Suprapubic skin (tissue), 4 donors: ENCODE data around the gene TCP11L2. TPM values are rescaled to one million over a fixed set of nuclear protein-coding genes. Genes with fewer than 3 reads are reported as not detected.

ENCODE experiments used
- DNase-seq, 2 donors: peaks; one replicate each; pipeline ENCODE4 v3.0.0-alpha.2; 2019; ENCODE audit warnings: low spot score in 2 of 2
- H3K27ac ChIP-seq: fragments of 200-600 bp; sonication (generic); one replicate; pipeline ENCODE4 v1.5.1; 2019
- H3K27me3 ChIP-seq: fragments of 200-600 bp; sonication (generic); one replicate; pipeline ENCODE4 v1.5.1; 2019
- H3K36me3 ChIP-seq: fragments of 200-600 bp; sonication (generic); one replicate; pipeline ENCODE4 v1.5.1; 2019
- H3K4me1 ChIP-seq: fragments of 200-600 bp; sonication (generic); one replicate; pipeline ENCODE4 v1.5.1; 2019
- H3K4me3 ChIP-seq: fragments of 200-600 bp; sonication (generic); one replicate; pipeline ENCODE4 v1.5.1; 2019; ENCODE audit warnings: mild to moderate bottlenecking
- H3K9me3 ChIP-seq: fragments of 200-600 bp; sonication (generic); one replicate; pipeline ENCODE4 v1.5.1; 2019
- CTCF ChIP-seq, 2 donors: fragments of 200-600 bp in 1 of 2; fragments of 450-650 bp in 1 of 2; sonication (generic) in 1 of 2; IDR thresholded peaks; one replicate each; pipeline ENCODE4 v1.5.1; 2016 to 2019; ENCODE audit warnings: antibody characterized with exemption in 2 of 2, mild to moderate bottlenecking in 1 of 2, moderate library complexity in 1 of 2
- EP300 ChIP-seq: sonication (generic); formaldehyde crosslinking; IDR thresholded peaks from one replicate; pipeline ENCODE4 v1.6.1; 2017; ENCODE audit warnings: antibody characterized with exemption
- POLR2A ChIP-seq, 2 donors: fragments of 450-650 bp; IDR thresholded peaks; one replicate each; pipeline ENCODE4 v1.6.1; 2017; ENCODE audit warnings: antibody characterized with exemption in 2 of 2, mild to moderate bottlenecking in 2 of 2, moderate library complexity in 2 of 2
- POLR2AphosphoS5 ChIP-seq, 3 donors: sonication (generic); formaldehyde crosslinking; IDR thresholded peaks; one replicate each; pipeline ENCODE4 v1.6.1; 2017; ENCODE audit warnings: antibody characterized with exemption in 3 of 3
- WGBS: methylation state at CpG from one replicate; pipeline ENCODE4 v1.1.5; 2018; 5-methylcytosine and 5-hydroxymethylcytosine counted together
- total RNA-seq, 4 donors: library from RNA; depleted of rRNA; stranded (reverse); fragments of >200 nt; gene quantifications; one replicate each; pipeline ENCODE4 v1.1.0, GENCODE V29; 2016

TCP11L2 gene
- total RNA-seq, 4 donors from 2014 or later: 38.1 to 70.6 (median 61.2) TPM

- 96% methylated on average over 4 of the region's 4 CpGs for WGBS
- H3K27ac ChIP-seq: no peak overlapping the region
- peaks cover 9% of the 10 kb centered on the region for H3K4me1 ChIP-seq
- no peaks in the 10 kb centered on the region for H3K36me3 ChIP-seq
- H3K27me3 ChIP-seq: no peaks in the 10 kb centered on the region
- TF ChIP-seq POLR2A (IDR thresholded peaks at IDR 0.05): no peak
- no peak for TF ChIP-seq EP300
- no peak for TF ChIP-seq CTCF (IDR thresholded peaks at IDR 0.05)
- TF ChIP-seq POLR2AphosphoS5 (IDR thresholded peaks at IDR 0.05): no peak
- no peaks in the 10 kb centered on the region for H3K9me3 ChIP-seq
- no peak overlapping the region for H3K4me3 ChIP-seq
- DNase-seq: no peak
Measured at GRCh38 chr12:106276032-106276740, 26.3 kb upstream of the TCP11L2 start.

GRCh38 chr12:106280106-106280505 lies 22.4 kb upstream of the TCP11L2 start:
- WGBS: 81% methylated on average over 4 of the region's 4 CpGs
- H3K27ac ChIP-seq: no peak overlapping the region

GRCh38 chr12:106281056-106281782 lies 21.3 kb upstream of the TCP11L2 start:
- DNase-seq: no peak
- WGBS: 90% methylated on average over 3 of the region's 3 CpGs

More at GRCh38 chr12:106280106-106280505, 22.4 kb upstream of the TCP11L2 start:
- no peak for TF ChIP-seq EP300
- no peak overlapping the region for H3K4me3 ChIP-seq
- H3K9me3 ChIP-seq: peaks cover 7% of the 10 kb centered on the region
- H3K36me3 ChIP-seq: no peaks in the 10 kb centered on the region
- no peaks in the 10 kb centered on the region for H3K27me3 ChIP-seq
- DNase-seq: no peak
- peaks cover 12% of the 10 kb centered on the region for H3K4me1 ChIP-seq

DNA sequence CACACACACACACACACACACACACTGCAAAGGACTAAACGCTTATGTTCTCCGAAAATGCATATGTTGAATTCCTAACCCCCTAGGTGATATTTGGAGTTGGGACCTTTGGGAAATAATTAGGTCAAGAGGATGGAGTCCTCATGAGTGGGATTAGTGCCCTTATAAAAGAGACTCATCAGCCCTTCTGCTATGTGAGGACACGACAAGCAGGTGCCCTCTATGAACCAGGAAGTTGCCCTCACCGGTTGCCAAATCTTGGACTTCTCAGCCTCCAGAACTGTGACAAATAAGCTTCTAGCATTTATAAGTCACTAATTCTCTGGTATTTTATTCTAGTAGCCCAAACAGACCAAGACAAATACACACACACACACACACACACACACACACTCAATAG lies 20.7 kb upstream of the TCP11L2 start:
- TF ChIP-seq POLR2A (IDR thresholded peaks at IDR 0.05) (no peak), POLR2AphosphoS5 (IDR thresholded peaks at IDR 0.05) (no peak)
- no peaks in the 10 kb centered on the region for H3K36me3 ChIP-seq
- H3K27ac ChIP-seq: no peak overlapping the region
- 99% methylated on average over 4 of the region's 4 CpGs for WGBS
- DNase-seq: no peak
- H3K9me3 ChIP-seq: peaks cover 7% of the 10 kb centered on the region
- no peak overlapping the region for H3K4me3 ChIP-seq
- H3K4me1 ChIP-seq: peaks cover 12% of the 10 kb centered on the region
- H3K27me3 ChIP-seq: no peaks in the 10 kb centered on the region

More at GRCh38 chr12:106281056-106281782, 21.3 kb upstream of the TCP11L2 start:
- no peak overlapping the region for H3K27ac ChIP-seq
- H3K9me3 ChIP-seq: peaks cover 7% of the 10 kb centered on the region
- TF ChIP-seq POLR2AphosphoS5 (IDR thresholded peaks at IDR 0.05) (no peak), EP300 (no peak), POLR2A (IDR thresholded peaks at IDR 0.05) (no peak), CTCF (IDR thresholded peaks at IDR 0.05) (no peak)
- H3K4me1 ChIP-seq: peaks cover 12% of the 10 kb centered on the region
- no peaks in the 10 kb centered on the region for H3K36me3 ChIP-seq
- H3K27me3 ChIP-seq: no peaks in the 10 kb centered on the region
- no peak overlapping the region for H3K4me3 ChIP-seq

GRCh38 chr12:106282457-106283097 lies 20.0 kb upstream of the TCP11L2 start:
- no peak for DNase-seq
- no peak for TF ChIP-seq POLR2A (IDR thresholded peaks at IDR 0.05)
- TF ChIP-seq CTCF (IDR thresholded peaks at IDR 0.05): peak; percentile 53 to 57
- Histone ChIP-seq H3K9me3 (peaks cover 7% of the 10 kb centered on the region), H3K36me3 (no peaks in the 10 kb centered on the region), H3K4me3 (no peak overlapping the region), H3K4me1 (peaks cover 12% of the 10 kb centered on the region), H3K27me3 (no peaks in the 10 kb centered on the region), H3K27ac (no peak overlapping the region)
- 45% methylated on average over 7 of the region's 7 CpGs for WGBS
